ENCODE measurements around the gene STEAP3.

- no peak for TF ChIP-seq CTCF (IDR thresholded peaks at IDR 0.05 in 4 of 5, conservative IDR thresholded peaks at IDR 0.05 in 1 of 5)
- TF ChIP-seq POLR2A (IDR thresholded peaks at IDR 0.05), result no peak
Observed at GRCh38 chr2:119212139-119212800, 11.4 kb upstream of the STEAP3 start.
